Neuronal stem cell (in vitro differentiated cells): ENCODE data around the gene TNNI3K.

ENCODE experiments used
- DNase-seq: peaks from one replicate; pipeline ENCODE4 v3.0.0-alpha.2; 2013; ENCODE audit warnings: low spot score
- H2AFZ ChIP-seq: one replicate; pipeline ENCODE4 v1.6.1; 2013; ENCODE audit warnings: mild to moderate bottlenecking, low read length, inconsistent platforms
- H2AK5ac ChIP-seq: 2 replicates; pipeline ENCODE4 v1.6.1; 2013; ENCODE audit warnings: low read depth, mild to moderate bottlenecking, inconsistent platforms, low read length, moderate library complexity, mixed read lengths
- H2BK120ac ChIP-seq: 2 replicates; pipeline ENCODE4 v1.6.1; 2013; ENCODE audit warnings: low read depth, mild to moderate bottlenecking, inconsistent platforms, low read length, moderate library complexity, mixed read lengths
- H2BK12ac ChIP-seq: one replicate; pipeline ENCODE4 v1.6.1; 2013; ENCODE audit warnings: low read length, inconsistent platforms
- H2BK15ac ChIP-seq: 2 replicates; pipeline ENCODE4 v1.6.1; 2013; ENCODE audit warnings: mild to moderate bottlenecking, low read length, inconsistent platforms, mixed read lengths
- H2BK5ac ChIP-seq: one replicate; pipeline ENCODE4 v1.6.1; 2013; ENCODE audit warnings: inconsistent platforms, mild to moderate bottlenecking, low read length, moderate library complexity
- H3K14ac ChIP-seq: one replicate; pipeline ENCODE4 v1.6.1; 2013; ENCODE audit warnings: low read length, inconsistent platforms
- H3K18ac ChIP-seq: 2 replicates; pipeline ENCODE4 v1.6.1; 2013; ENCODE audit warnings: low read length, inconsistent platforms
- H3K23ac ChIP-seq: 2 replicates; pipeline ENCODE4 v1.6.1; 2013; ENCODE audit warnings: low read depth, mild to moderate bottlenecking, mixed read lengths, low read length, inconsistent platforms; ENCODE audit not compliant: poor library complexity
- H3K27ac ChIP-seq: replicated peaks from 3 replicates; pipeline ENCODE4 v1.5.1; 2013; ENCODE audit warnings: low read length, inconsistent platforms
- H3K27me3 ChIP-seq, 3 experiments: 2 replicates each; pipeline ENCODE4 v1.6.1; 2013; ENCODE audit warnings: low read length in 3 of 3, mild to moderate bottlenecking in 2 of 3, inconsistent platforms in 1 of 3, low read depth in 1 of 3, mixed read lengths in 1 of 3, moderate library complexity in 1 of 3; ENCODE audit not compliant: control insufficient read depth in 3 of 3, insufficient read depth in 3 of 3
- H3K36me3 ChIP-seq, 2 donors: replicated peaks in 1 of 2; 2 replicates each; pipeline ENCODE4 v1.6.1; 2013; ENCODE audit warnings: low read length in 2 of 2; ENCODE audit not compliant: control insufficient read depth in 2 of 2, insufficient read depth in 2 of 2
- H3K4ac ChIP-seq: 2 replicates; pipeline ENCODE4 v1.6.1; 2013; ENCODE audit warnings: inconsistent platforms, mild to moderate bottlenecking, low read length, moderate library complexity
- H3K4me1 ChIP-seq, 2 donors: 1 replicate in 1 of 2; 2 replicates in 1 of 2; pipeline ENCODE4 v1.6.1; 2013; ENCODE audit warnings: low read length in 2 of 2, low read depth in 1 of 2; ENCODE audit not compliant: control insufficient read depth in 2 of 2, insufficient read depth in 1 of 2
- H3K4me2 ChIP-seq: one replicate; pipeline ENCODE4 v1.6.1; 2013; ENCODE audit warnings: mild to moderate bottlenecking, low read length, inconsistent platforms; ENCODE audit not compliant: insufficient read depth, poor library complexity, severe bottlenecking
- H3K4me3 ChIP-seq, 2 donors: 2 replicates each; pipeline ENCODE4 v1.5.1; 2013; ENCODE audit warnings: low read length in 2 of 2, mild to moderate bottlenecking in 2 of 2, inconsistent platforms in 1 of 2, moderate library complexity in 1 of 2
- H3K79me1 ChIP-seq: one replicate; pipeline ENCODE4 v1.6.1; 2013; ENCODE audit warnings: low read depth, mild to moderate bottlenecking, inconsistent platforms, low read length, moderate library complexity
- H3K9ac ChIP-seq: one replicate; pipeline ENCODE4 v1.6.1; 2013; ENCODE audit warnings: mild to moderate bottlenecking, low read depth, low read length, inconsistent platforms; ENCODE audit not compliant: poor library complexity
- H3K9me3 ChIP-seq, 2 donors: replicated peaks in 1 of 2; 2 replicates each; pipeline versions ENCODE3 to v1.6.1; 2013; ENCODE audit warnings: low read length in 2 of 2, mild to moderate bottlenecking in 2 of 2, inconsistent platforms in 1 of 2, low read depth in 1 of 2, mixed read lengths in 1 of 2, moderate library complexity in 1 of 2; ENCODE audit not compliant: control insufficient read depth in 2 of 2, insufficient read depth in 1 of 2
- H4K8ac ChIP-seq: one replicate; pipeline ENCODE4 v1.6.1; 2013; ENCODE audit warnings: low read depth, mild to moderate bottlenecking, inconsistent platforms, low read length, moderate library complexity
- H4K91ac ChIP-seq: one replicate; pipeline ENCODE4 v1.6.1; 2013; ENCODE audit warnings: low read length, low read depth, mild to moderate bottlenecking, inconsistent platforms; ENCODE audit not compliant: poor library complexity
- WGBS, 2 donors: extraction: QIAGEN DNeasy Blood & Tissue Kit; methylation state at CpG; one replicate each; pipeline ENCODE4 v1.1.7; 2013; ENCODE audit warnings: missing lambda C conversion rate in 2 of 2, mixed read lengths in 1 of 2; ENCODE audit not compliant: insufficient read length in 2 of 2, insufficient replicate concordance in 1 of 2; ENCODE audit errors: extremely low coverage in 2 of 2; 5-methylcytosine and 5-hydroxymethylcytosine counted together

TNNI3K gene

GRCh38 chr1:74431531-74431930, 196.3 kb downstream of the TNNI3K start:
- Histone ChIP-seq H3K79me1 (no peaks in the 10 kb centered on the region), H3K18ac (no peak overlapping the region), H3K4me2 (no peak overlapping the region), H2BK12ac (no peak overlapping the region), H2AFZ (no peak overlapping the region), H3K36me3 (no peaks in the 10 kb centered on the region), H3K27ac (no peak overlapping the region), H3K9me3 (no peaks in the 10 kb centered on the region), H3K4me3 (no peak overlapping the region), H2BK15ac (no peak overlapping the region), H3K14ac (no peak overlapping the region), H3K4me1 (peaks cover 1 to 10% of the 10 kb centered on the region in 2 donors), H3K9ac (no peak overlapping the region), H3K23ac (no peak overlapping the region), H2AK5ac (no peak overlapping the region), H2BK5ac (no peak overlapping the region), H3K27me3 (no peaks in the 10 kb centered on the region), H3K4ac (no peak overlapping the region), H2BK120ac (no peak overlapping the region), H4K91ac (no peak overlapping the region), H4K8ac (no peak overlapping the region)
- WGBS, 2 donors, result no CpG with 5 or more reads among the region's 4 CpGs
- DNase-seq, result no peak

- Histone ChIP-seq H3K14ac (no peak overlapping the region), H3K27me3 (no peaks in the 10 kb centered on the region), H2BK12ac (no peak overlapping the region), H2BK15ac (no peak overlapping the region), H3K9ac (no peak overlapping the region), H4K91ac (no peak overlapping the region), H3K4me3 (no peak overlapping the region), H3K79me1 (no peaks in the 10 kb centered on the region), H3K36me3 (no peaks in the 10 kb centered on the region), H3K4ac (no peak overlapping the region), H3K9me3 (no peaks in the 10 kb centered on the region), H3K23ac (no peak overlapping the region), H2AK5ac (no peak overlapping the region), H4K8ac (no peak overlapping the region), H3K27ac (no peak overlapping the region), H3K4me1 (peaks cover 1 to 10% of the 10 kb centered on the region in 2 donors), H2BK120ac (no peak overlapping the region), H2AFZ (no peak overlapping the region), H2BK5ac (no peak overlapping the region), H3K18ac (no peak overlapping the region), H3K4me2 (no peak overlapping the region)
- DNase-seq, result no peak
- WGBS, 2 donors, result no CpG with 5 or more reads among the region's 1 CpG
Observed at GRCh38 chr1:74432325-74432724, 197.1 kb downstream of the TNNI3K start.

DNA sequence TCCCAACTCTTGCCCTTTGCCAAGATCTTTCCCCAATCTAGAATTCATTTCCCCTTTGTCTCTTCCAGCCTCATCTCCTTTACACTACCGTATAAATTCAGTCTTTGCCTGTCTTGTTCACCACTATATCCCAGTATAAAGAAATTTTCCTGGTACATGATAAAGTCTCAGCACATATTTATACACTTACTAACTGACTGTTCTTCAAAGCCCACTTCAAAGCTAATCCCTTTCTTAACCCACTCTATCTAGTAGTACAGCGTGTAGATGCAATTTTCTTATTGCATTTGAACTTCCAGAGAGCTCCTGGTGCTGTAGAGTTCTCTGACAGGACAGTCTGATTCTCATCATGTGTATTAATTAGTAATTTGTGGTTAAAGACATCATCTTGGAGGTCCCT, 199.1 kb downstream of the TNNI3K start:
- no peak for DNase-seq
- Histone ChIP-seq H3K79me1 (no peaks in the 10 kb centered on the region), H3K4ac (no peak overlapping the region), H3K18ac (no peak overlapping the region), H3K14ac (no peak overlapping the region), H3K27me3 (no peaks in the 10 kb centered on the region), H2BK120ac (no peak overlapping the region), H4K91ac (no peak overlapping the region), H4K8ac (no peak overlapping the region), H3K9me3 (no peaks in the 10 kb centered on the region), H2BK15ac (no peak overlapping the region), H2AFZ (peak overlapping the region; percentile 32), H3K36me3 (peaks cover 0 to under 1% of the 10 kb centered on the region in 2 donors), H2BK12ac (no peak overlapping the region), H3K23ac (no peak overlapping the region), H2BK5ac (no peak overlapping the region), H3K4me2 (no peak overlapping the region), H2AK5ac (no peak overlapping the region), H3K4me1 (peaks cover 1 to 10% of the 10 kb centered on the region in 2 donors), H3K4me3 (no peak overlapping the region), H3K9ac (no peak overlapping the region), H3K27ac (no peak overlapping the region)
- no CpG with 5 or more reads among the region's 2 CpGs for WGBS, 2 donors

- Histone ChIP-seq H3K9ac (no peak overlapping the region), H4K8ac (no peak overlapping the region), H3K18ac (no peak overlapping the region), H3K36me3 (peaks cover 0 to 1% of the 10 kb centered on the region in 2 donors), H2BK120ac (no peak overlapping the region), H2BK15ac (no peak overlapping the region), H3K4me1 (peaks cover 0 to 2% of the 10 kb centered on the region in 2 donors), H3K14ac (no peak overlapping the region), H2BK5ac (no peak overlapping the region), H2BK12ac (no peak overlapping the region), H2AK5ac (no peak overlapping the region), H3K4me3 (no peak overlapping the region), H3K23ac (no peak overlapping the region), H4K91ac (no peak overlapping the region), H3K4ac (no peak overlapping the region), H3K4me2 (no peak overlapping the region), H3K79me1 (no peaks in the 10 kb centered on the region), H3K9me3 (no peaks in the 10 kb centered on the region), H3K27ac (no peak overlapping the region), H2AFZ (no peak overlapping the region), H3K27me3 (no peaks in the 10 kb centered on the region)
- no CpG with 5 or more reads among the region's 1 CpG for WGBS, 2 donors
- no peak for DNase-seq
Observed at GRCh38 chr1:74436078-74436477, 200.9 kb downstream of the TNNI3K start.
